GM23248 (cell line): ENCODE data around the gene CLK3.

ENCODE experiments used
- EZH2 ChIP-seq: fragments of 200-600 bp; sonication (generic); IDR thresholded peaks from 2 replicates; pipeline ENCODE4 v1.6.1; 2018; ENCODE audit warnings: antibody characterized with exemption, mild to moderate bottlenecking; ENCODE audit not compliant: insufficient read depth, poor library complexity, severe bottlenecking
- EZH2phosphoT487 ChIP-seq: fragments of 200-600 bp; sonication (generic); IDR thresholded peaks from 2 replicates; pipeline ENCODE4 v1.6.1; 2018; ENCODE audit warnings: antibody characterized with exemption, moderate library complexity, mild to moderate bottlenecking, low read depth; ENCODE audit not compliant: insufficient read depth

GRCh38 chr15:74619916-74620635 lies 4.4 kb downstream of the CLK3 start:
- no peak for TF ChIP-seq EZH2phosphoT487
- no peak for TF ChIP-seq EZH2
